ENCODE results near the gene SLC24A3. TPM values are rescaled to one million over a fixed set of nuclear protein-coding genes. Genes with fewer than 3 reads are reported as not detected.
A peak's percentile ranks its signal among the peaks of the same experiment; 100 is the strongest.

Gene SLC24A3
- total RNA-seq, 1 donor from 2014 or later: 0.11 TPM

DNA sequence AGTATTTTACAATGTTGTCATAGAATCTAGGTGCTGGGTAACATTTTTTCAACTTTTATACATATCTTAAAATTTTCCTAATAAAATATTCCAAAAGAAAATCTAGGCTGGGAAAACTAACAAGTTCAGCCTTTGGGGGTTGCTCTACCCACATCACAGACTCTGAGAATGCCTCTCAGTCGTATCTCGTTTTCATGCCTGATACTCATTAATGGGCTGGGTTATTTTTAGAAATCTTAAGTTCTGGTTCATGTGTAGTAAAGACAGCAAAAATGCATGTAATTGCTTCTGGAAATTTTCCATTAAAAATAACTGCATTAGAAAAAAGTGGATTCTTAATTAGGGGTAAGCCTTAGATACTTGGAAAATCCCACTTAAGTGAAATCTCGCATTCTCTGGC is 149.3 kb downstream of the SLC24A3 start:
- Mint-ChIP-seq H3K4me3 (ENCODE audit: unreplicated experiment) (no peak overlapping the region), H3K27me3 (ENCODE audit: unreplicated experiment) (no peaks in the 10 kb centered on the region), H3K36me3 (ENCODE audit: unreplicated experiment) (no peaks in the 10 kb centered on the region), H3K4me1 (ENCODE audit: unreplicated experiment) (no peaks in the 10 kb centered on the region), H3K27ac (ENCODE audit: unreplicated experiment) (no peak overlapping the region), H3K9me3 (ENCODE audit: unreplicated experiment) (no peaks in the 10 kb centered on the region)
- TF ChIP-seq, protein P1, sequence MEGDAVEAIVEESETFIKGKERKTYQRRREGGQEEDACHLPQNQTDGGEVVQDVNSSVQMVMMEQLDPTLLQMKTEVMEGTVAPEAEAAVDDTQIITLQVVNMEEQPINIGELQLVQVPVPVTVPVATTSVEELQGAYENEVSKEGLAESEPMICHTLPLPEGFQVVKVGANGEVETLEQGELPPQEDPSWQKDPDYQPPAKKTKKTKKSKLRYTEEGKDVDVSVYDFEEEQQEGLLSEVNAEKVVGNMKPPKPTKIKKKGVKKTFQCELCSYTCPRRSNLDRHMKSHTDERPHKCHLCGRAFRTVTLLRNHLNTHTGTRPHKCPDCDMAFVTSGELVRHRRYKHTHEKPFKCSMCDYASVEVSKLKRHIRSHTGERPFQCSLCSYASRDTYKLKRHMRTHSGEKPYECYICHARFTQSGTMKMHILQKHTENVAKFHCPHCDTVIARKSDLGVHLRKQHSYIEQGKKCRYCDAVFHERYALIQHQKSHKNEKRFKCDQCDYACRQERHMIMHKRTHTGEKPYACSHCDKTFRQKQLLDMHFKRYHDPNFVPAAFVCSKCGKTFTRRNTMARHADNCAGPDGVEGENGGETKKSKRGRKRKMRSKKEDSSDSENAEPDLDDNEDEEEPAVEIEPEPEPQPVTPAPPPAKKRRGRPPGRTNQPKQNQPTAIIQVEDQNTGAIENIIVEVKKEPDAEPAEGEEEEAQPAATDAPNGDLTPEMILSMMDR (IDR thresholded peaks at IDR 0.05): no peak
- DNase-seq (ENCODE audit: extremely low spot score, unreplicated experiment): no peak

DNA sequence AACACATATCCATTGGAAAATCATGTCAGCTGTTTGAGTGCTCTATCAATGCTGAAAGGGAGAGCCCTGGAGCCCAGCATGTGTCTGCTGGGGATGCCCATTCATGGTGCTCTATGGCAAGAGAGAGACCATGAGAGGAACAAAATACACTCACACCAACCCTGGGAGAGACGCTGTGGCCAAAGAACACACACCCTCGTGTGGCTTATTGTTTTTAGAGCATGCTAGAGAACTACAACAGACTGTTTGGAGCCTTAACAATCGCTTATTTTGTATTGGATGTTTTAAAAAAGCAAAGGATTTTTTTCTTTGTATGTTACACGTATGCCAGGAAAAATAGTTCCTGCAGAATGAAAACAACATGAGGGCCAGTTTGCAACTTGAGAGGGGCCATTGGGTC is 151.0 kb downstream of the SLC24A3 start:
- Mint-ChIP-seq H3K27ac (ENCODE audit: unreplicated experiment) (no peak overlapping the region), H3K9me3 (ENCODE audit: unreplicated experiment) (peaks cover 4% of the 10 kb centered on the region), H3K27me3 (ENCODE audit: unreplicated experiment) (no peaks in the 10 kb centered on the region), H3K4me3 (ENCODE audit: unreplicated experiment) (no peak overlapping the region), H3K36me3 (ENCODE audit: unreplicated experiment) (no peaks in the 10 kb centered on the region), H3K4me1 (ENCODE audit: unreplicated experiment) (no peaks in the 10 kb centered on the region)
- TF ChIP-seq, protein P1 (IDR thresholded peaks at IDR 0.05): no peak
- DNase-seq (ENCODE audit: extremely low spot score, unreplicated experiment): no peak

DNA sequence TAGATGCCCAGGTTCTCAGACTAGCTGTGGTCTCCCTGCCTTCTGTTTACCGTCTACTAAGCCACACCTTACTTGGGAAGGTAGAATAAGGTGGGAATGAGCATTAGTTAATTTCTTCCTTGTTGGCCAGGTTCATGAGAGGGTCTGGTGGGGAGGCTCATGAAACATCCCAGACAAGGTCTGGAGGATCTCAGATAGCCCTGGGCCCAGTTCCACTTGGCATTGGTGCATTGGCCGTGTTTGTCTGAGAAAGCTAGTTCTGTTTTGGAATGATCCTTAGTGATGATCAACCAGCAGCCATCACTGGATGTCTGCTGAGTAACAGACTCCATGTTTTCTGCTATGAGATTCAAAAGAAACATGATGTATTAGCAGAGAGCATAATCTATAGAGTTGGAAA is 155.1 kb downstream of the SLC24A3 start:
- H3K9me3 Mint-ChIP-seq (ENCODE audit: unreplicated experiment): peaks cover 4% of the 10 kb centered on the region

DNA sequence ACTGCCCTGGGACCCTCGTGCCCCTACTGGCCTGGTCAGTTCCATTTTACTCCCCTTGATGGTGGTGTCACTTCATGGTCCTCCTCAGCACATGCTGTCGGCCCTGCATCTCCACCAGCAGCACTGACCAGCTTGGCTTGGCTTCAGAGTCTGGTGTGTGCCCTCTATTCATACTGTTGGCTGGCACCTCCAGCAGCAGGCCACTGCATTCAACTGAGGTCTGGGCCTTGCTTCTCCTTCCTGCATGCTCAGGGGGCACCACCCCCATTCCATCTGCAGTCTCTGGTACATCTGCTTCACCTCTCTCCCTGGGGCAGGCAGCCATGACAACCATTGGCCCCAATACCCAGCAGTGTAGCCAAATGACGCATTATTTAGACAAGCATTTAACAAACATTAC is 155.9 kb downstream of the SLC24A3 start:
- DNase-seq (ENCODE audit: extremely low spot score, unreplicated experiment): peak; percentile 69
- H3K36me3 Mint-ChIP-seq (ENCODE audit: unreplicated experiment): no peaks in the 10 kb centered on the region
- no peak overlapping the region for H3K27ac Mint-ChIP-seq (ENCODE audit: unreplicated experiment)
- TF ChIP-seq, protein P1 (IDR thresholded peaks at IDR 0.05): no peak
- H3K4me1 Mint-ChIP-seq (ENCODE audit: unreplicated experiment): no peaks in the 10 kb centered on the region
- peaks cover 4% of the 10 kb centered on the region for H3K9me3 Mint-ChIP-seq (ENCODE audit: unreplicated experiment)
- no peak overlapping the region for H3K4me3 Mint-ChIP-seq (ENCODE audit: unreplicated experiment)
- no peaks in the 10 kb centered on the region for H3K27me3 Mint-ChIP-seq (ENCODE audit: unreplicated experiment)

More for the DNA sequence above, 155.1 kb downstream of the SLC24A3 start:
- H3K36me3 Mint-ChIP-seq (ENCODE audit: unreplicated experiment): no peaks in the 10 kb centered on the region
- no peaks in the 10 kb centered on the region for H3K27me3 Mint-ChIP-seq (ENCODE audit: unreplicated experiment)
- H3K27ac Mint-ChIP-seq (ENCODE audit: unreplicated experiment): no peak overlapping the region
- TF ChIP-seq, protein P1 (IDR thresholded peaks at IDR 0.05): no peak
- H3K4me3 Mint-ChIP-seq (ENCODE audit: unreplicated experiment): no peak overlapping the region
- no peak for DNase-seq (ENCODE audit: extremely low spot score, unreplicated experiment)
- H3K4me1 Mint-ChIP-seq (ENCODE audit: unreplicated experiment): no peaks in the 10 kb centered on the region

DNA sequence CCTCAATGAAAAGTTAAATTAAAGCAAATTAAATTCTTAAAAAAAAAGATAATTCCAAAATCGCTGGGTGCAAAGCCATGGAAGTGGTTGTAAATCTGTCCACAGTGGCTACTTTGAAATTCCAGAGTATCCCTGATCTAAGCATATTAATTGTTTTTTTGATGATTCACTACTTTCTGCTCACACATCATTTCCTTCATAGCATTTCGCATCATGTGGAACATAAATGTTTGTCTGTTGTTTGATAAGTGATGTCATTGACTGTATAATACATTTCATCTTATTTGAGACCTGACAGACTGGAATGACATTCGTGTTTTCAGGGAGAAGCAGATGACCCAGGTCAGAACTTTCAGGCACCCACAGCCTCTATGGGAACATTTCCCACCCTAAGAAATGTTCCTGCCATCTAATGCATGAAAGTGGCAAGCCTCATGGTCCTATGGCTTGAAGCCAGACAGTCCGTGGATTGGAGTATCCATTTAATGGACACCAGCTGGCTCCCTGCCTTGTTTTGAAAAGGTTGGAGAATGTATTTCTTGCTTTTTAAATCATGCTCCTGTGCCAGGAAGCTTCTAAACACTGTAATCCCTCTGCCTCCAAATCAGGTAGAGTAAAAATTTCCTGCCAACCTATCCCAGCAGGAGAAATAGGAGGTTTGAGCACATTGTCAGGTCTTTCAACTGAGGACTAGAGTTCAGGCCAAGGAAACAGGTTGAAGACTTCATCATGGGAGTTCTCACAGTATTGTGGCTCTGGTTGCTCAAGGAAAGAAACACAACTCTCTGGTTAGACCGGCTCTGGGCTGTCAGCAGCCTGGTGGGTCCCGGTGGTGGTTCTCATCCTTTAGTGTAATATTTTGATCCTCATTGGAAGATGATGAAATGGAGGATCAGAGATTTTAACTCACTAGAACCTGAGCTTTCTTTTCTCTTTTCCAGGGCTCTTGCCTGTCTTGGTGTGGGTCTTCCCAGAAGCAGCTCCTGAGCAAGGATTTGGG is 157.9 kb downstream of the SLC24A3 start:
- Mint-ChIP-seq H3K9me3 (ENCODE audit: unreplicated experiment) (peaks cover 4% of the 10 kb centered on the region), H3K27ac (ENCODE audit: unreplicated experiment) (no peak overlapping the region), H3K4me1 (ENCODE audit: unreplicated experiment) (no peaks in the 10 kb centered on the region), H3K36me3 (ENCODE audit: unreplicated experiment) (no peaks in the 10 kb centered on the region), H3K4me3 (ENCODE audit: unreplicated experiment) (no peak overlapping the region), H3K27me3 (ENCODE audit: unreplicated experiment) (no peaks in the 10 kb centered on the region)
- TF ChIP-seq, protein P1 (IDR thresholded peaks at IDR 0.05): no peak
- peak; percentile 34 for DNase-seq (ENCODE audit: extremely low spot score, unreplicated experiment)
